Kidney (tissue), 14 donors: ENCODE results near the gene CNIH2. TPM values are rescaled to one million over a fixed set of nuclear protein-coding genes. Genes with fewer than 3 reads are reported as not detected.

Source experiments
- DNase-seq, 5 donors: peaks; one replicate each; pipeline ENCODE4 v3.0.0-alpha.2; 2013 to 2020
- FAIRE-seq: peaks from 2 replicates; lab custom pipeline; 2012; peaks lifted over from hg19 to GRCh38; lab: Jason Lieb, UNC
- H3K27ac ChIP-seq, 2 donors: one replicate each; pipeline ENCODE4 v1.7.0; 2013; ENCODE audit warnings: low read depth in 2 of 2, low read length in 2 of 2, inconsistent platforms in 1 of 2
- H3K27me3 ChIP-seq: one replicate; pipeline ENCODE4 v1.7.1; 2013; ENCODE audit warnings: low read length, inconsistent platforms; ENCODE audit not compliant: control insufficient read depth, insufficient read depth
- H3K36me3 ChIP-seq, 3 donors: one replicate each; pipeline versions ENCODE4 v1.7.0 to v1.7.1; 2013; ENCODE audit warnings: low read length in 3 of 3, control low read depth in 1 of 3, inconsistent platforms in 1 of 3; ENCODE audit not compliant: insufficient read depth in 3 of 3, control insufficient read depth in 2 of 3
- H3K4me1 ChIP-seq, 3 donors: one replicate each; pipeline versions ENCODE4 v1.7.0 to v1.7.1; 2013; ENCODE audit warnings: low read length in 3 of 3, inconsistent platforms in 1 of 3, low read depth in 1 of 3; ENCODE audit not compliant: control insufficient read depth in 2 of 3, insufficient read depth in 2 of 3
- H3K4me3 ChIP-seq, 3 donors: one replicate each; pipeline versions ENCODE4 v1.7.0 to v1.8.1; 2013; ENCODE audit warnings: low read length in 3 of 3, control low read depth in 1 of 3, inconsistent platforms in 1 of 3
- H3K9ac ChIP-seq, 3 donors: one replicate each; pipeline versions ENCODE4 v1.7.0 to v1.7.1; 2013; ENCODE audit warnings: low read length in 3 of 3, control low read depth in 1 of 3, inconsistent platforms in 1 of 3
- H3K9me3 ChIP-seq, 3 donors: one replicate each; pipeline versions ENCODE4 v1.7.0 to v1.7.1; 2013; ENCODE audit warnings: low read length in 3 of 3, control low read depth in 1 of 3, inconsistent platforms in 1 of 3; ENCODE audit not compliant: control insufficient read depth in 2 of 3, insufficient read depth in 1 of 3
- CTCF ChIP-seq: IDR thresholded peaks from 3 replicates; pipeline ENCODE4 v1.5.1; 2012; ENCODE audit warnings: mild to moderate bottlenecking, moderate library complexity, borderline replicate concordance; ENCODE audit not compliant: insufficient read depth; ENCODE audit errors: extremely low read depth
- intact Hi-C: fragments of 100-400 bp; cut with DNase I; formaldehyde crosslinking; loops from one replicate; pipeline ENCODE4 v1.11.1; 2022
- polyA plus RNA-seq: library from polyadenylated mRNA; stranded (reverse); fragments of 350-450 nt; fragmentation: Illumina TruSeq; extraction: RNeasy Lipid Tissue Mini Kit (QIAGEN cat#74804); gene quantifications from one replicate; pipeline ENCODE4 v1.2.3, GENCODE V29; 2014; ENCODE audit warnings: low read depth, low replicate concordance; ENCODE audit not compliant: insufficient read depth
- total RNA-seq: library from RNA; stranded (reverse); fragmentation: NEBNext Ultra II Directional; extraction: Animal tissue kit (Norgen Biotek cat#: 25700); gene quantifications from one replicate; pipeline ENCODE4 v1.2.1, GENCODE V29; 2021
- donor health status: control.
- donor health status: control.
- donor health status: control.
- donor health status: control.
- donor health status: control.
- donor health status: DM: yes; HTN: yes; CAD: no.
- donor health status: Normal renal cell carcinoma (clear cell type).

CNIH2 gene
- total and polyA plus RNA-seq, 2 donors from 2014 or later = 0.63 TPM; not detected in 1

GRCh38 chr11:66264383-66264782 lies 13.6 kb upstream of the CNIH2 start:
- Histone ChIP-seq H3K9me3 (no peaks in the 10 kb centered on the region), H3K4me3 (no peak overlapping the region), H3K4me1 (peaks cover 0 to 9% (median 0%) of the 10 kb centered on the region in 3 donors), H3K27me3 (no peaks in the 10 kb centered on the region), H3K9ac (no peak overlapping the region), H3K36me3 (peaks cover 2 to 7% (median 4%) of the 10 kb centered on the region in 3 donors), H3K27ac (no peak overlapping the region)
- FAIRE-seq (no peak), DNase-seq (no peak)
- TF ChIP-seq CTCF = no peak
- intact Hi-C loops = no loop called here

GRCh38 chr11:66264914-66265313 lies 13.1 kb upstream of the CNIH2 start:
- no peak for TF ChIP-seq CTCF
- Histone ChIP-seq H3K27ac (no peak overlapping the region), H3K36me3 (peaks cover 2 to 7% (median 4%) of the 10 kb centered on the region in 3 donors), H3K9ac (no peak overlapping the region), H3K4me1 (peaks cover 0 to 13% (median 5%) of the 10 kb centered on the region in 3 donors), H3K9me3 (no peaks in the 10 kb centered on the region), H3K27me3 (no peaks in the 10 kb centered on the region), H3K4me3 (no peak overlapping the region)
- intact Hi-C loops = no loop called here
- DNase-seq (peak in 1 of 5 donors; percentile 61), FAIRE-seq (no peak)

GRCh38 chr11:66265531-66266377 lies 12.2 kb upstream of the CNIH2 start:
- Histone ChIP-seq H3K36me3 (peaks cover 0 to 7% (median 2%) of the 10 kb centered on the region in 3 donors), H3K4me1 (peaks cover 0 to 13% (median 6%) of the 10 kb centered on the region in 3 donors)
- intact Hi-C loops = no loop called here

More at GRCh38 chr11:66265531-66266377, 12.2 kb upstream of the CNIH2 start:
- no peak overlapping the region for H3K27ac ChIP-seq
- peak in 2 of 5 donors; percentile 72 to 81 for DNase-seq
- H3K9me3 ChIP-seq = no peaks in the 10 kb centered on the region
- no peaks in the 10 kb centered on the region for H3K27me3 ChIP-seq
- FAIRE-seq = no peak
- no peak overlapping the region for H3K4me3 ChIP-seq
- H3K9ac ChIP-seq = no peak overlapping the region
- no peak for TF ChIP-seq CTCF
